ENCODE measurements around the gene MEX3B.

Gene MEX3B

DNA sequence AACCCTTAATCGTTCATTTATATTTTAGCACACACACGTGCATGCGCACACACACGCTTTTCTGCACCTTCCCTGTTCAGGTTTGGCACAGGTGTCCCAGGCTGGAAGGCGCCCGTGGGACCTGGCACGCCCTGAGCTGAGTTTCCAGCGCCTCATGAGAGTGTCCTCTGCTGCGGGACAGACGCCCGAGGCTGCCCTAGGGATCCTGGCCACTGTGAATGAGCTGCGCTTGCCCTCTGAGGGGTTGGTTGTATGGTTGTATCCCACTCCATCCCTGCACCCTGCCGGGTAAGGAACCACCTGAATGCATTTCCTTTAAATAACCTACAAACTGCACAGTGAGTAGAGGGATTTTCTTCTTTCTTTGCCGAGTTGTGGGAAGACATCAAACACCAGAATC is 12.2 kb upstream of the MEX3B start:
- no peak for DNase-seq (ENCODE audit: extremely low spot score)
- TF ChIP-seq HDGF (IDR thresholded peaks at IDR 0.05; ENCODE audit: borderline replicate concordance) (no peak), ZNF384 (IDR thresholded peaks at IDR 0.05) (no peak), FOXM1 (IDR thresholded peaks at IDR 0.05; ENCODE audit: borderline replicate concordance) (no peak), FOXA1 (IDR thresholded peaks at IDR 0.05) (no peak), NFRKB (IDR thresholded peaks at IDR 0.05) (no peak), CTBP1 (IDR thresholded peaks at IDR 0.05; ENCODE audit: borderline replicate concordance) (no peak), ELF4 (IDR thresholded peaks at IDR 0.05) (no peak), SUZ12 (IDR thresholded peaks at IDR 0.05) (no peak), L3MBTL2 (conservative IDR thresholded peaks at IDR 0.05) (no peak), TARDBP (IDR thresholded peaks at IDR 0.05) (no peak)
- TF ChIP-seq, protein P1, sequence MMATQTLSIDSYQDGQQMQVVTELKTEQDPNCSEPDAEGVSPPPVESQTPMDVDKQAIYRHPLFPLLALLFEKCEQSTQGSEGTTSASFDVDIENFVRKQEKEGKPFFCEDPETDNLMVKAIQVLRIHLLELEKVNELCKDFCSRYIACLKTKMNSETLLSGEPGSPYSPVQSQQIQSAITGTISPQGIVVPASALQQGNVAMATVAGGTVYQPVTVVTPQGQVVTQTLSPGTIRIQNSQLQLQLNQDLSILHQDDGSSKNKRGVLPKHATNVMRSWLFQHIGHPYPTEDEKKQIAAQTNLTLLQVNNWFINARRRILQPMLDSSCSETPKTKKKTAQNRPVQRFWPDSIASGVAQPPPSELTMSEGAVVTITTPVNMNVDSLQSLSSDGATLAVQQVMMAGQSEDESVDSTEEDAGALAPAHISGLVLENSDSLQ (IDR thresholded peaks at IDR 0.05) = no peak
- CTCF ChIA-PET = interaction anchor here (1.6 kb wide), 1 partner anchor 10 kb away, joined by 6 read pairs; no protein-coding TSS in a partner anchor
- POLR2A ChIA-PET = interaction anchor here (1.3 to 2.0 kb wide), 2 partner anchors 10 to 12 kb away, joined by 4 to 8 read pairs; no protein-coding TSS in a partner anchor

- POLR2A ChIA-PET = interaction anchor here (1.3 to 2.0 kb wide), 2 partner anchors 9 to 11 kb away, joined by 4 to 8 read pairs; no protein-coding TSS in a partner anchor
- TF ChIP-seq HDGF (IDR thresholded peaks at IDR 0.05; ENCODE audit: borderline replicate concordance) (no peak), LEF1 (IDR thresholded peaks at IDR 0.05; ENCODE audit: borderline replicate concordance) (no peak)
- TF ChIP-seq, protein P1 (IDR thresholded peaks at IDR 0.05) = peak; percentile 74
- CTCF ChIA-PET = interaction anchor here (0.6 to 1.6 kb wide), 2 partner anchors 9 to 38 kb away, joined by 5 to 6 read pairs; no protein-coding TSS in a partner anchor
- no peak for DNase-seq (ENCODE audit: extremely low spot score)
Observed at GRCh38 chr15:82056958-82057823, 11.4 kb upstream of the MEX3B start.

GRCh38 chr15:82052751-82053150 is 6.9 kb upstream of the MEX3B start:
- POLR2A ChIA-PET = no interaction called here
- CTCF ChIA-PET = interaction anchor here (0.6 kb wide), 1 partner anchor 220 kb away, joined by 4 read pairs; no protein-coding TSS in a partner anchor
- TF ChIP-seq FOXA1 (IDR thresholded peaks at IDR 0.05) (no peak), FOXM1 (IDR thresholded peaks at IDR 0.05; ENCODE audit: borderline replicate concordance) (no peak), BHLHE40 (IDR thresholded peaks at IDR 0.05; ENCODE audit: borderline replicate concordance) (no peak), ZNF384 (IDR thresholded peaks at IDR 0.05) (no peak)
- no peak for DNase-seq (ENCODE audit: extremely low spot score)

GRCh38 chr15:82051664-82052063 is 5.8 kb upstream of the MEX3B start:
- POLR2A ChIA-PET = no interaction called here
- TF ChIP-seq HDGF (IDR thresholded peaks at IDR 0.05; ENCODE audit: borderline replicate concordance) (no peak), SUZ12 (IDR thresholded peaks at IDR 0.05) (no peak), ZNF384 (IDR thresholded peaks at IDR 0.05) (no peak), BHLHE40 (IDR thresholded peaks at IDR 0.05; ENCODE audit: borderline replicate concordance) (no peak), LEF1 (IDR thresholded peaks at IDR 0.05; ENCODE audit: borderline replicate concordance) (no peak)
- TF ChIP-seq, protein P1 (IDR thresholded peaks at IDR 0.05) = no peak
- CTCF ChIA-PET = no interaction called here
- DNase-seq (ENCODE audit: extremely low spot score) = no peak

DNA sequence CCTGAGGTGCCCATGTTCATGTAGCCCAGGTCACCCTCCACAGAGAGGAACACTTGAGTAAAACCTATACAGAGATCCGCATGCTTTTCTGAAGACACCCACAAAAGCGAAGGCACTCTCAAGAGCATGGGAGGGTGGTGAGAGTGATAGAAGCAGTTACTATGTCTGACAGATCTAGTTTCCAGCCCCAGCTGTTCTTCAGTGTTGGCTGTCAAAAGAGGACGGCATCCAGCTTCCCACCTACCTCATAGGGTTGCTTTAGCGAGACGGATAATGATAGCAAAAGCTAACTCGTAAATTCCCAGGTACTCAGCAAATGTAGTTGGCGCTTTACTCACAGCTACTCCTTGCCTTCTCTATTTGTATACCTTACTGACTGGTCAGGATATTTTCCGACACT is 3.0 kb upstream of the MEX3B start:
- DNase-seq (ENCODE audit: extremely low spot score) = no peak
- POLR2A ChIA-PET = interaction anchor here (2.1 kb wide), 1 partner anchor 9 kb away, joined by 8 read pairs; no protein-coding TSS in a partner anchor
- CTCF ChIA-PET = interaction anchor here (1.3 to 1.7 kb wide), 2 partner anchors 8 to 11 kb away, joined by 6 to 7 read pairs; no protein-coding TSS in a partner anchor
- no peak for TF ChIP-seq ARNT (IDR thresholded peaks at IDR 0.05)
- TF ChIP-seq TARDBP (IDR thresholded peaks at IDR 0.05) = no peak
- TF ChIP-seq, protein P1 (IDR thresholded peaks at IDR 0.05) = no peak
- TF ChIP-seq ZNF384 (IDR thresholded peaks at IDR 0.05) = no peak
- TF ChIP-seq FOXM1 (IDR thresholded peaks at IDR 0.05; ENCODE audit: borderline replicate concordance) = no peak
- no peak for TF ChIP-seq SUZ12 (IDR thresholded peaks at IDR 0.05)
- no peak for TF ChIP-seq FOXA1 (IDR thresholded peaks at IDR 0.05)
- TF ChIP-seq LEF1 (IDR thresholded peaks at IDR 0.05; ENCODE audit: borderline replicate concordance) = no peak
- TF ChIP-seq FOXK2 (IDR thresholded peaks at IDR 0.05) = no peak
- no peak for TF ChIP-seq CTBP1 (IDR thresholded peaks at IDR 0.05; ENCODE audit: borderline replicate concordance)
- TF ChIP-seq NFRKB (IDR thresholded peaks at IDR 0.05) = no peak
- no peak for TF ChIP-seq HDGF (IDR thresholded peaks at IDR 0.05; ENCODE audit: borderline replicate concordance)

All from HEK293T (cell line).